Stimulated activated CD8-positive, alpha-beta memory T cell treated with anti-CD3 and anti-CD28 coated beads, Interleukin-4, amount 100 ng/mL, for 24 hours (primary cell): Measurements from ENCODE around the gene PLG.
"Not testable (repeated sequence)": the region's sequence is repeated elsewhere in the genome, so short reads cannot be mapped to it uniquely, and the experiment has no call there.

Experiments used
- DNase-seq: peaks from one replicate; pipeline ENCODE4 v3.0.0-alpha.2; 2020; ENCODE audit warnings: low read depth

The PLG gene

GRCh38 chr6:160701918-160702680, at the start of gene PLG:
PLG (plus strand) TSS chr6:160702244; CDS start chr6:160702305, 61 bp downstream.
- DNase-seq = not testable (repeated sequence)

GRCh38 chr6:160659562-160659961, 42.5 kb upstream of the PLG start:
- DNase-seq = no peak

- DNase-seq = no peak
Measured at GRCh38 chr6:160661216-160661615, 40.8 kb upstream of the PLG start.

GRCh38 chr6:160662429-160662828, 39.6 kb upstream of the PLG start:
- DNase-seq = no peak

GRCh38 chr6:160662842-160663241, 39.2 kb upstream of the PLG start:
- DNase-seq = no peak

- not testable (repeated sequence) for DNase-seq
Measured at GRCh38 chr6:160664198-160664597, 37.8 kb upstream of the PLG start, which contains the start of gene LPA. LPA (minus strand) TSS chr6:160664275; CDS start chr6:160664214, 61 bp downstream.

GRCh38 chr6:160667639-160668481, 34.2 kb upstream of the PLG start:
- DNase-seq = no peak

- no peak for DNase-seq
Measured at GRCh38 chr6:160668589-160668988, 33.5 kb upstream of the PLG start.

GRCh38 chr6:160676418-160676817, 25.6 kb upstream of the PLG start:
- DNase-seq = not testable (repeated sequence)

GRCh38 chr6:160678230-160678629, 23.8 kb upstream of the PLG start:
- DNase-seq = no peak

- no peak for DNase-seq
Measured at GRCh38 chr6:160678744-160679401, 23.2 kb upstream of the PLG start.

- no peak for DNase-seq
Measured at GRCh38 chr6:160679402-160679769, 22.7 kb upstream of the PLG start.

- DNase-seq = not testable (repeated sequence)
Measured at GRCh38 chr6:160685101-160685761, 16.8 kb upstream of the PLG start.

GRCh38 chr6:160685762-160686450, 16.1 kb upstream of the PLG start:
- no peak for DNase-seq

- no peak for DNase-seq
Measured at GRCh38 chr6:160690458-160690857, 11.6 kb upstream of the PLG start.

GRCh38 chr6:160691617-160692016, 10.4 kb upstream of the PLG start:
- no peak for DNase-seq

GRCh38 chr6:160692369-160692959, 9.6 kb upstream of the PLG start:
- no peak for DNase-seq

GRCh38 chr6:160695025-160695424, 7.0 kb upstream of the PLG start:
- DNase-seq = not testable (repeated sequence)

- DNase-seq = not testable (repeated sequence)
Measured at GRCh38 chr6:160695622-160696021, 6.4 kb upstream of the PLG start.

GRCh38 chr6:160696884-160697283, 5.2 kb upstream of the PLG start:
- DNase-seq = not testable (repeated sequence)

- DNase-seq = no peak
Measured at GRCh38 chr6:160697826-160698225, 4.2 kb upstream of the PLG start.
